HCT116 (cell line): Measurements from ENCODE around the gene HIP1R. TPM values are rescaled to one million over a fixed set of nuclear protein-coding genes. Genes with fewer than 3 reads are reported as not detected.

ENCODE experiments used
- ATAC-seq: fragments of 200-7000 bp; cut with Tn5 transposase; 2 replicates; pipeline ENCODE4 v1.9.1; 2020; ENCODE audit warnings: mild to moderate bottlenecking, moderate library complexity
- BruUV-seq: library from RNA; stranded (reverse); fragments of 400-500 nt; replicated peaks from 2 replicates; lab custom pipeline; 2021; lab: Mats Ljungman, UMichigan
- CTCF ChIA-PET: fragments of 300-600 bp; sonication (Branson Sonifier 250); formaldehyde crosslinking; loops from one replicate; lab custom pipeline; 2021; ENCODE audit warnings: antibody characterized with exemption; lab: Charles Lee
- POLR2A ChIA-PET: fragments of 300-600, 350-600 bp; sonication (Branson Sonifier 250); formaldehyde crosslinking; loops from one replicate; lab custom pipeline; 2021; ENCODE audit warnings: antibody characterized with exemption; lab: Charles Lee
- RAD21 ChIA-PET, 2 experiments: fragments of 300-600 bp; sonication (Branson Sonifier 250); formaldehyde crosslinking; loops; one replicate each; lab custom pipeline; 2023; ENCODE audit warnings: low total read pairs in 2 of 2; ENCODE audit not compliant: uncharacterized antibody in 2 of 2, unreplicated experiment in 2 of 2, low non-redundant PET in 1 of 2; lab: Charles Lee
- DNase-seq: peaks from one replicate; pipeline ENCODE4 v3.0.0-alpha.2; 2010; ENCODE audit warnings: low read depth, low spot score
- H2AFZ ChIP-seq: fragments of 200-600 bp; shearing (Covaris generic), sonication (generic); 2 replicates; pipeline ENCODE4 v1.6.1; 2017; ENCODE audit warnings: low read depth, mixed run types, mixed read lengths, antibody characterized with exemption, low read length; ENCODE audit not compliant: poor library complexity, severe bottlenecking
- H3K27ac ChIP-seq: 2 replicates; pipeline ENCODE4 v1.5.1; 2012; ENCODE audit warnings: low read depth, low read length
- H3K27me3 ChIP-seq: fragments of 200-600 bp; sonication (generic); 2 replicates; pipeline ENCODE4 v1.6.1; 2016; ENCODE audit warnings: mixed run types, low read length, mixed read lengths; ENCODE audit not compliant: insufficient read depth
- H3K36me3 ChIP-seq, 2 experiments: fragments of 200-500 bp in 1 of 2; fragments of 200-600 bp in 1 of 2; sonication (Bioruptor generic) in 1 of 2; sonication (generic) in 1 of 2; 2 replicates each; pipeline versions ENCODE4 v1.5.1 to v1.6.1; 2014 to 2016; ENCODE audit warnings: low read length in 2 of 2, inconsistent platforms in 1 of 2, mixed read lengths in 1 of 2, mixed run types in 1 of 2; ENCODE audit not compliant: insufficient read depth in 2 of 2, control insufficient read depth in 1 of 2
- H3K4me1 ChIP-seq, 2 experiments: fragments of 200-600 bp in 1 of 2; sonication (generic) in 1 of 2; 2 replicates each; pipeline versions ENCODE4 v1.5.1 to v1.6.1; 2012 to 2017; ENCODE audit warnings: low read length in 2 of 2, inconsistent platforms in 1 of 2, mild to moderate bottlenecking in 1 of 2, mixed read lengths in 1 of 2, mixed run types in 1 of 2, moderate library complexity in 1 of 2; ENCODE audit not compliant: insufficient read depth in 2 of 2, control insufficient read depth in 1 of 2
- H3K4me2 ChIP-seq: fragments of 200-600 bp; sonication (generic); 2 replicates; pipeline ENCODE4 v1.6.1; 2017; ENCODE audit warnings: mixed run types, low read length, mixed read lengths
- H3K4me3 ChIP-seq, 2 experiments: fragments of 200-600 bp in 1 of 2; sonication (generic) in 1 of 2; replicated peaks in 1 of 2; 2 replicates each; pipeline ENCODE4 v1.5.1; 2011 to 2016; ENCODE audit warnings: low read length in 2 of 2, control low read depth in 1 of 2, low read depth in 1 of 2, mild to moderate bottlenecking in 1 of 2, mixed read lengths in 1 of 2, mixed run types in 1 of 2
- H3K79me2 ChIP-seq: fragments of 200-600 bp; sonication (generic); 2 replicates; pipeline ENCODE4 v1.6.1; 2017; ENCODE audit warnings: mild to moderate bottlenecking, mixed run types, low read length, moderate library complexity, mixed read lengths; ENCODE audit not compliant: insufficient read depth
- H3K9ac ChIP-seq: fragments of 200-600 bp; sonication (generic); 2 replicates; pipeline ENCODE4 v1.6.1; 2016; ENCODE audit warnings: low read length, mixed read lengths
- H3K9me2 ChIP-seq: fragments of 200-600 bp; sonication (generic), shearing (Covaris generic); 2 replicates; pipeline ENCODE4 v1.6.1; 2017; ENCODE audit warnings: mixed run types, mild to moderate bottlenecking, moderate library complexity; ENCODE audit not compliant: insufficient read depth
- H3K9me3 ChIP-seq, 2 experiments: fragments of 200-500 bp in 1 of 2; fragments of 200-600 bp in 1 of 2; sonication (Bioruptor generic) in 1 of 2; sonication (generic) in 1 of 2; 2 replicates each; pipeline ENCODE4 v1.6.1; 2014 to 2017; ENCODE audit warnings: low read length in 2 of 2, mixed read lengths in 2 of 2, inconsistent platforms in 1 of 2, low read depth in 1 of 2, mild to moderate bottlenecking in 1 of 2, mixed run types in 1 of 2, moderate library complexity in 1 of 2; ENCODE audit not compliant: control insufficient read depth in 1 of 2, insufficient read depth in 1 of 2
- H4K20me1 ChIP-seq: fragments of 200-600 bp; sonication (generic), shearing (Covaris generic); 2 replicates; pipeline ENCODE4 v1.6.1; 2017; ENCODE audit warnings: mixed run types, mild to moderate bottlenecking, moderate library complexity; ENCODE audit not compliant: insufficient read depth
- CBX3 ChIP-seq: IDR thresholded peaks from 2 replicates; pipeline ENCODE4 v1.6.1; 2012; ENCODE audit warnings: low read depth
- EGR1 ChIP-seq: IDR thresholded peaks from 2 replicates; pipeline ENCODE4 v1.6.1; 2012; ENCODE audit warnings: low read depth
- ELF1 ChIP-seq: IDR thresholded peaks from 2 replicates; pipeline ENCODE4 v1.6.1; 2012; ENCODE audit warnings: low read depth, borderline replicate concordance
- EZH2 ChIP-seq: fragments of 200-600 bp; sonication (generic); IDR thresholded peaks from 2 replicates; pipeline ENCODE4 v1.6.1; 2017; ENCODE audit warnings: antibody characterized with exemption, mixed run types
- FOSL1 ChIP-seq: IDR thresholded peaks from 2 replicates; pipeline ENCODE4 v1.6.1; 2012; ENCODE audit warnings: low read depth
- SRF ChIP-seq: IDR thresholded peaks from 2 replicates; pipeline ENCODE4 v1.6.1; 2012; ENCODE audit warnings: low read depth
- YY1 ChIP-seq: IDR thresholded peaks from 2 replicates; pipeline ENCODE4 v1.6.1; 2011; ENCODE audit warnings: low read length, low read depth, moderate library complexity, mild to moderate bottlenecking; ENCODE audit not compliant: insufficient replicate concordance; ENCODE audit errors: extremely low read depth
- intact Hi-C: fragments of 100-400 bp; cut with micrococcal nuclease; formaldehyde crosslinking; loops from 2 replicates; pipeline ENCODE4 v1.10.0; 2022
- total RNA-seq: library from RNA; stranded (reverse); gene quantifications from one replicate; pipeline ENCODE4 v1.2.1, GENCODE V29; 2021; ENCODE audit not compliant: unreplicated experiment
- TF ChIP-seq, protein P1 (sequence below): IDR thresholded peaks from 2 replicates; pipeline ENCODE4 v1.6.1; 2012; ENCODE audit warnings: low read depth
- TF ChIP-seq, protein P2 (sequence below): IDR thresholded peaks from 2 replicates; pipeline ENCODE4 v1.6.1; 2012

The HIP1R gene
- total RNA-seq, 1 experiment from 2014 or later = 57.8 TPM

DNA sequence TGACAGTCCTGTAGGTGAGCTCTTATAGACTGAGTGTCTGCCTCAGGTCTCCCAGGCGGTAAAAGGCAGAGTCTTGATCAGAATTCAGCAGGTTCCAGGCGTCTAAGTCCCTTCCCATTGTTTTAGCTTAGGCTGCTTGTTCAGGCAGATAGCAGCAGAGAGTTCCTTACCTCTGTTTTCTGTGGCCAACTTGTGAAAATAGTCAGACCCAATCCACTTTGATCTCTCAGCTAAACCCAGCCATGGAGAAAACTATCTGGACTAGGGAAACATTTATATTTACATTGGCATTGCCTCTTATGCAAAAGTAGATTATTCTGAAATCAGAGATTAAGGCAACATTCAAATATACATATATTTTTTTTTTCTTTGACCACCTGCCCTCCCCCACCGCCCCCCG lies 39.5 kb upstream of the HIP1R start:
- H3K9ac ChIP-seq = no peak overlapping the region
- H3K9me3 ChIP-seq = no peaks in the 10 kb centered on the region
- no peak overlapping the region for H3K4me3 ChIP-seq
- no peak for DNase-seq
- H3K27me3 ChIP-seq = no peaks in the 10 kb centered on the region
- ATAC-seq = no peak
- intact Hi-C loops = no loop called here
- no peaks in the 10 kb centered on the region for H3K36me3 ChIP-seq
- no TSS peak for BruUV-seq
- no peak overlapping the region for H3K27ac ChIP-seq
- POLR2A ChIA-PET = no interaction called here
- H3K79me2 ChIP-seq = no peaks in the 10 kb centered on the region
- H4K20me1 ChIP-seq = no peaks in the 10 kb centered on the region
- H3K4me1 ChIP-seq = no peaks in the 10 kb centered on the region
- CTCF ChIA-PET = no interaction called here
- RAD21 ChIA-PET = no interaction called here
- H2AFZ ChIP-seq = no peak overlapping the region
- H3K9me2 ChIP-seq = no peaks in the 10 kb centered on the region
- no peak overlapping the region for H3K4me2 ChIP-seq
- TF ChIP-seq, protein P1, sequence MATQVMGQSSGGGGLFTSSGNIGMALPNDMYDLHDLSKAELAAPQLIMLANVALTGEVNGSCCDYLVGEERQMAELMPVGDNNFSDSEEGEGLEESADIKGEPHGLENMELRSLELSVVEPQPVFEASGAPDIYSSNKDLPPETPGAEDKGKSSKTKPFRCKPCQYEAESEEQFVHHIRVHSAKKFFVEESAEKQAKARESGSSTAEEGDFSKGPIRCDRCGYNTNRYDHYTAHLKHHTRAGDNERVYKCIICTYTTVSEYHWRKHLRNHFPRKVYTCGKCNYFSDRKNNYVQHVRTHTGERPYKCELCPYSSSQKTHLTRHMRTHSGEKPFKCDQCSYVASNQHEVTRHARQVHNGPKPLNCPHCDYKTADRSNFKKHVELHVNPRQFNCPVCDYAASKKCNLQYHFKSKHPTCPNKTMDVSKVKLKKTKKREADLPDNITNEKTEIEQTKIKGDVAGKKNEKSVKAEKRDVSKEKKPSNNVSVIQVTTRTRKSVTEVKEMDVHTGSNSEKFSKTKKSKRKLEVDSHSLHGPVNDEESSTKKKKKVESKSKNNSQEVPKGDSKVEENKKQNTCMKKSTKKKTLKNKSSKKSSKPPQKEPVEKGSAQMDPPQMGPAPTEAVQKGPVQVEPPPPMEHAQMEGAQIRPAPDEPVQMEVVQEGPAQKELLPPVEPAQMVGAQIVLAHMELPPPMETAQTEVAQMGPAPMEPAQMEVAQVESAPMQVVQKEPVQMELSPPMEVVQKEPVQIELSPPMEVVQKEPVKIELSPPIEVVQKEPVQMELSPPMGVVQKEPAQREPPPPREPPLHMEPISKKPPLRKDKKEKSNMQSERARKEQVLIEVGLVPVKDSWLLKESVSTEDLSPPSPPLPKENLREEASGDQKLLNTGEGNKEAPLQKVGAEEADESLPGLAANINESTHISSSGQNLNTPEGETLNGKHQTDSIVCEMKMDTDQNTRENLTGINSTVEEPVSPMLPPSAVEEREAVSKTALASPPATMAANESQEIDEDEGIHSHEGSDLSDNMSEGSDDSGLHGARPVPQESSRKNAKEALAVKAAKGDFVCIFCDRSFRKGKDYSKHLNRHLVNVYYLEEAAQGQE = no peak
- no peak for TF ChIP-seq EZH2
- TF ChIP-seq EGR1 = no peak
- TF ChIP-seq SRF = no peak
- no peak for TF ChIP-seq FOSL1
- TF ChIP-seq, all 23 proteins: peak for 0

DNA sequence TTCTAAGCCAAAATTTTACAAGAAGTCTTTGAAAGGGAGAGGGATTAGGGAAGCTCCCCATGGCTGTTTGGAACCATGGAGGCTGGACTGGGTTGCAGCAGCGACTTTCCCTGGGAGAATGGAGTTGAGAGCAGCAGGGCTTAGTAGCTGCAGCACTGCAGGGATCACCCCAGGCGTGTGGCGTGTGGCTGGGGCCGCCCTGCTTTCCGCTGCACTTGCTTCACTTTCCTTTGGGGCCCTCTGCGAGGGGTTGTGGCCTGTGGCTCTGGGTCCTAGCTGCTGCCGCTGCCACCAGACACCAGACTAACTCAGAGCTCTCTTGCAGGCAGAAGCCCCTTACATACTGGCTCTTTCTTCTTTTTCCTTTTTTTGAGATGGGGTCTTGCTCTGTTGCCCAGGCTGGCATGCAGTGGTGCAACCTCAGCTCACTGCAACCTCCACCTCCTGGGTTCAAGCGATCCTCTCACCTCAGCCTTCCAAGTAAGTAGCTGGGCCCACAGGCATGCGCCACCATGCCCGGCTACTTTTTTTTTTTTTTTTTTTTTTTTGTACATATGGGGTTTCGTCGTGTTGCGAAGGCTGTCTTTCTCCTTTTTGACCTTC lies 35.5 kb upstream of the HIP1R start:
- TF ChIP-seq CBX3 (no peak), YY1 (no peak), ELF1 (no peak), FOSL1 (no peak)
- TF ChIP-seq, protein P2, sequence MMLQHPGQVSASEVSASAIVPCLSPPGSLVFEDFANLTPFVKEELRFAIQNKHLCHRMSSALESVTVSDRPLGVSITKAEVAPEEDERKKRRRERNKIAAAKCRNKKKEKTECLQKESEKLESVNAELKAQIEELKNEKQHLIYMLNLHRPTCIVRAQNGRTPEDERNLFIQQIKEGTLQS = no peak
- TF ChIP-seq, all 23 proteins: peak for 0
- RAD21 ChIA-PET = no interaction called here

More for the DNA sequence above, 35.5 kb upstream of the HIP1R start:
- no peak overlapping the region for H3K4me3 ChIP-seq
- H2AFZ ChIP-seq = no peak overlapping the region
- H3K36me3 ChIP-seq = no peaks in the 10 kb centered on the region
- no peaks in the 10 kb centered on the region for H3K27me3 ChIP-seq
- no peak overlapping the region for H3K4me2 ChIP-seq
- ChIA-PET CTCF (no interaction called here), POLR2A (no interaction called here)
- no peak for DNase-seq
- ATAC-seq = no peak
- BruUV-seq = no TSS peak
- H3K9me3 ChIP-seq = no peaks in the 10 kb centered on the region
- H3K27ac ChIP-seq = no peak overlapping the region
- H3K9me2 ChIP-seq = no peaks in the 10 kb centered on the region
- H3K9ac ChIP-seq = no peak overlapping the region
- no peaks in the 10 kb centered on the region for H4K20me1 ChIP-seq
- H3K79me2 ChIP-seq = no peaks in the 10 kb centered on the region
- intact Hi-C loops = no loop called here
- H3K4me1 ChIP-seq = peaks cover 4 to 9% of the 10 kb centered on the region in 2 experiments
